HepG2 (cell line): ENCODE measurements around the gene TRAPPC4. TPM values are rescaled to one million over a fixed set of nuclear protein-coding genes. Genes with fewer than 3 reads are reported as not detected.

ENCODE experiments used
- ATAC-seq: fragments of 200-7000 bp; cut with Tn5 transposase; 3 replicates; pipeline ENCODE4 v1.9.1; 2020; ENCODE audit warnings: mild to moderate bottlenecking, moderate library complexity
- BruUV-seq: library from RNA; stranded (reverse); fragments of 400-500 nt; replicated peaks from 2 replicates; lab custom pipeline; 2021; lab: Mats Ljungman, UMichigan
- CTCF ChIA-PET: fragments of 300-600 bp; formaldehyde crosslinking; extraction: SDS; loops from one replicate; lab custom pipeline; 2021; ENCODE audit warnings: low total read pairs, inconsistent platforms, low intra/inter-chr PET ratio; lab: Yijun Ruan, JAX
- POLR2A ChIA-PET: fragments of 350-600 bp; sonication (Branson Sonifier 250); formaldehyde crosslinking; loops from one replicate; lab custom pipeline; 2020; ENCODE audit warnings: antibody characterized with exemption, inconsistent platforms; lab: Yijun Ruan, JAX
- DNase-seq: peaks from one replicate; pipeline ENCODE4 v3.0.0-alpha.2; 2015; ENCODE audit warnings: low spot score
- FAIRE-seq: peaks from 3 replicates; lab custom pipeline; 2011; peaks lifted over from hg19 to GRCh38; lab: Jason Lieb, UNC
- H2AFZ ChIP-seq: one replicate; pipeline ENCODE4 v1.6.1; 2011; ENCODE audit warnings: low read length, inconsistent platforms
- H3K27ac ChIP-seq: fragments of 300-600 bp; 3 replicates; pipeline ENCODE4 v1.8.0; 2011; ENCODE audit warnings: mixed run types, mild to moderate bottlenecking, mixed read lengths, low read length, inconsistent platforms; ENCODE audit not compliant: insufficient read depth; ENCODE audit errors: extremely low read length
- H3K27me3 ChIP-seq, 2 experiments: fragments of 200-600 bp in 1 of 2; 2 replicates in 1 of 2; 3 replicates in 1 of 2; pipeline versions ENCODE4 v1.6.0 to v1.8.0; 2011; ENCODE audit warnings: low read length in 2 of 2, mild to moderate bottlenecking in 2 of 2, moderate library complexity in 2 of 2, inconsistent platforms in 1 of 2; ENCODE audit not compliant: insufficient read depth in 2 of 2, control insufficient read depth in 1 of 2
- H3K36me3 ChIP-seq, 2 experiments: fragments of 200-600 bp in 1 of 2; replicated peaks in 1 of 2; 2 replicates in 1 of 2; 3 replicates in 1 of 2; pipeline versions ENCODE4 v1.5.1 to v1.8.0; 2011; ENCODE audit warnings: low read length in 2 of 2, inconsistent platforms in 1 of 2; ENCODE audit not compliant: insufficient read depth in 2 of 2, control insufficient read depth in 1 of 2
- H3K4me1 ChIP-seq: 2 replicates; pipeline ENCODE4 v1.5.1; 2012; ENCODE audit warnings: low read length, inconsistent platforms; ENCODE audit not compliant: insufficient read depth
- H3K4me2 ChIP-seq: 2 replicates; pipeline ENCODE4 v1.6.0; 2011; ENCODE audit warnings: low read depth, low read length, inconsistent platforms
- H3K4me3 ChIP-seq, 3 experiments: fragments of 200-600 bp in 1 of 3; sonication (generic), shearing (Covaris generic) in 1 of 3; replicated peaks in 1 of 3; 2 replicates each; pipeline ENCODE4 v1.5.1; 2011 to 2016; ENCODE audit warnings: low read length in 3 of 3, inconsistent platforms in 2 of 3, low read depth in 2 of 3, mild to moderate bottlenecking in 2 of 3, control low read depth in 1 of 3, mixed read lengths in 1 of 3; ENCODE audit not compliant: insufficient read depth in 1 of 3
- H3K79me2 ChIP-seq: one replicate; pipeline ENCODE4 v1.6.1; 2011; ENCODE audit warnings: low read length, inconsistent platforms; ENCODE audit not compliant: insufficient read depth
- H3K9ac ChIP-seq: 2 replicates; pipeline ENCODE4 v1.6.0; 2011; ENCODE audit warnings: mild to moderate bottlenecking, low read depth, low read length, inconsistent platforms; ENCODE audit not compliant: insufficient read depth
- H3K9me3 ChIP-seq: 2 replicates; pipeline ENCODE4 v1.5.1; 2012; ENCODE audit warnings: mild to moderate bottlenecking, low read length
- H4K20me1 ChIP-seq: 2 replicates; pipeline ENCODE4 v1.6.0; 2011; ENCODE audit warnings: inconsistent platforms, mild to moderate bottlenecking, low read length, moderate library complexity; ENCODE audit not compliant: insufficient read depth
- ATF7 ChIP-seq, 2 experiments: fragments of 450-650 bp in 1 of 2; sonication (generic) in 1 of 2; formaldehyde crosslinking in 1 of 2; IDR thresholded peaks; 2 replicates each; pipeline versions ENCODE4 v1.4.0 to v1.6.1; 2016 to 2020; ENCODE audit warnings: antibody characterized with exemption in 1 of 2, mild to moderate bottlenecking in 1 of 2, missing genetic modification reagents in 1 of 2
- BCL3 ChIP-seq: sonication (generic); formaldehyde crosslinking; IDR thresholded peaks from 2 replicates; pipeline ENCODE4 v1.5.1; 2020; ENCODE audit warnings: mild to moderate bottlenecking, missing genetic modification reagents, moderate library complexity
- CSRNP2 ChIP-seq: sonication (generic); formaldehyde crosslinking; conservative IDR thresholded peaks from 2 replicates; pipeline ENCODE4 v1.8.0; 2022; ENCODE audit warnings: low read depth, missing genetic modification reagents
- DR1 ChIP-seq: sonication (generic); formaldehyde crosslinking; IDR thresholded peaks from 2 replicates; pipeline ENCODE4 v1.8.0; 2021; ENCODE audit warnings: mild to moderate bottlenecking, missing genetic modification reagents, inconsistent platforms
- MAFF ChIP-seq: IDR thresholded peaks from 2 replicates; pipeline ENCODE4 v1.6.1; 2011; ENCODE audit warnings: low read depth, low read length, improper control_type of control experiment
- NAIF1 ChIP-seq: sonication (generic); formaldehyde crosslinking; IDR thresholded peaks from 2 replicates; pipeline ENCODE4 v1.5.0; 2020; ENCODE audit warnings: mild to moderate bottlenecking, missing genetic modification reagents, borderline replicate concordance
- PITX1 ChIP-seq: sonication (generic); formaldehyde crosslinking; IDR thresholded peaks from 2 replicates; pipeline ENCODE4 v1.5.1; 2020; ENCODE audit warnings: mild to moderate bottlenecking, missing genetic modification reagents
- ZBED4 ChIP-seq: sonication (generic); formaldehyde crosslinking; IDR thresholded peaks from 2 replicates; pipeline ENCODE4 v1.4.0; 2020; ENCODE audit warnings: missing genetic modification reagents, borderline replicate concordance
- ZFYVE20 ChIP-seq: sonication (generic); formaldehyde crosslinking; IDR thresholded peaks from 2 replicates; pipeline ENCODE4 v1.8.0; 2023; ENCODE audit warnings: low read depth, mild to moderate bottlenecking, moderate library complexity, missing genetic modification reagents, borderline replicate concordance
- ZNF138 ChIP-seq: sonication (generic); formaldehyde crosslinking; IDR thresholded peaks from 2 replicates; pipeline ENCODE4 v1.5.0; 2020; ENCODE audit warnings: mild to moderate bottlenecking, low read depth, missing genetic modification reagents
- ZNF34 ChIP-seq: sonication (generic); formaldehyde crosslinking; IDR thresholded peaks from 2 replicates; pipeline ENCODE4 v1.4.0; 2020; ENCODE audit warnings: mild to moderate bottlenecking, missing genetic modification reagents, borderline replicate concordance
- ZNF619 ChIP-seq: sonication (generic); formaldehyde crosslinking; IDR thresholded peaks from 2 replicates; pipeline ENCODE4 v1.4.0; 2020; ENCODE audit warnings: mild to moderate bottlenecking, missing genetic modification reagents
- ZNF776 ChIP-seq: sonication (generic); formaldehyde crosslinking; IDR thresholded peaks from 2 replicates; pipeline ENCODE4 v1.4.0; 2020; ENCODE audit warnings: mild to moderate bottlenecking, missing genetic modification reagents
- ZSCAN12 ChIP-seq: sonication (generic); formaldehyde crosslinking; IDR thresholded peaks from 2 replicates; pipeline ENCODE4 v1.9.0; 2021; ENCODE audit warnings: mild to moderate bottlenecking, missing genetic modification reagents
- WGBS: methylation state at CpG from one replicate; pipeline ENCODE4 v1.1.6; 2017; ENCODE audit warnings: low lambda C conversion rate; 5-methylcytosine and 5-hydroxymethylcytosine counted together
- in situ Hi-C: cut with HindIII; loops from 2 replicates; pipeline ENCODE4 v1.10.0; 2017; ENCODE audit warnings: low pct_unique_long_range_greater_than_20kb; ENCODE audit not compliant: extremely low pct_ligation_motif_present
- intact Hi-C: fragments of 100-400 bp; cut with micrococcal nuclease; formaldehyde crosslinking; loops from one replicate; pipeline ENCODE4 v1.10.0; 2022; ENCODE audit not compliant: unreplicated experiment
- polyA plus RNA-seq, 8 experiments: library from polyadenylated mRNA; depleted of rRNA in 3 of 8; stranded (reverse) in 7 of 8; unstranded in 1 of 8; fragments of >200 nt; fragmentation: Illumina TruSeq in 4 of 8; extraction: Trizol in 4 of 8; gene quantifications; 2 replicates each; pipeline versions ENCODE4 v1.2.1 to v1.2.3, GENCODE V29; 2011 to 2016; ENCODE audit warnings: low read depth in 4 of 8, missing spikeins in 1 of 8, mixed read lengths in 1 of 8; ENCODE audit not compliant: insufficient read depth in 1 of 8
- total RNA-seq, 5 experiments: library from RNA; depleted of rRNA; stranded (reverse); fragments of >200 nt; fragmentation: Illumina TruSeq; extraction: Trizol; gene quantifications; 2 replicates each; pipeline ENCODE4 v1.2.3, GENCODE V29; 2016; ENCODE audit warnings: low read depth in 1 of 5
- TF ChIP-seq, protein P1 (sequence below): sonication (generic); formaldehyde crosslinking; IDR thresholded peaks from 2 replicates; pipeline ENCODE4 v1.5.0; 2020; ENCODE audit warnings: mild to moderate bottlenecking, missing genetic modification reagents

Gene TRAPPC4
- total and polyA plus RNA-seq, 2 of the 13 experiments (the other 11 are each of a cell fraction or from before 2014, with no cell fraction given), result 97.4 to 140 TPM

GRCh38 chr11:118988280-118988679, 30.3 kb upstream of the TRAPPC4 start:
- H3K4me2 ChIP-seq, result no peak overlapping the region
- H3K79me2 ChIP-seq, result no peaks in the 10 kb centered on the region
- H3K27me3 ChIP-seq, result no peaks in the 10 kb centered on the region
- ChIA-PET CTCF (no interaction called here), POLR2A (interaction anchor here (0.7 kb wide), 1 partner anchor 42 kb away, joined by 4 read pairs; the partner anchor contains the start of gene SLC37A4)
- no peak overlapping the region for H3K4me3 ChIP-seq
- ATAC-seq (no peak), FAIRE-seq (no peak), DNase-seq (no peak)
- H3K4me1 ChIP-seq, result no peaks in the 10 kb centered on the region
- H2AFZ ChIP-seq, result no peak overlapping the region
- H3K9ac ChIP-seq, result no peak overlapping the region
- H4K20me1 ChIP-seq, result no peaks in the 10 kb centered on the region
- H3K9me3 ChIP-seq, result no peaks in the 10 kb centered on the region
- intact Hi-C loops, result no loop called here
- TF ChIP-seq ZNF138 (CRISPR knock-in tag) (no peak), ZNF619 (CRISPR knock-in tag) (no peak), BCL3 (no peak), CSRNP2 (CRISPR knock-in tag) (no peak), MAFF (no peak), DR1 (CRISPR knock-in tag) (no peak), ZNF34 (no peak), ZSCAN12 (no peak), ZBED4 (CRISPR knock-in tag) (no peak), ZNF776 (CRISPR knock-in tag) (no peak), NAIF1 (CRISPR knock-in tag) (no peak), PITX1 (no peak), ATF7 (IDR thresholded peaks at IDR 0.05) (no peak), ATF7 (CRISPR knock-in tag; IDR thresholded peaks at IDR 0.05) (no peak), ZFYVE20 (no peak)
- TF ChIP-seq, protein P1, sequence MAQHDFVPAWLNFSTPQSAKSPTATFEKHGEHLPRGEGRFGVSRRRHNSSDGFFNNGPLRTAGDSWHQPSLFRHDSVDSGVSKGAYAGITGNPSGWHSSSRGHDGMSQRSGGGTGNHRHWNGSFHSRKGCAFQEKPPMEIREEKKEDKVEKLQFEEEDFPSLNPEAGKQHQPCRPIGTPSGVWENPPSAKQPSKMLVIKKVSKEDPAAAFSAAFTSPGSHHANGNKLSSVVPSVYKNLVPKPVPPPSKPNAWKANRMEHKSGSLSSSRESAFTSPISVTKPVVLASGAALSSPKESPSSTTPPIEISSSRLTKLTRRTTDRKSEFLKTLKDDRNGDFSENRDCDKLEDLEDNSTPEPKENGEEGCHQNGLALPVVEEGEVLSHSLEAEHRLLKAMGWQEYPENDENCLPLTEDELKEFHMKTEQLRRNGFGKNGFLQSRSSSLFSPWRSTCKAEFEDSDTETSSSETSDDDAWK (CRISPR knock-in tag), result no peak
- in situ Hi-C loops, result no loop called here
- no peaks in the 10 kb centered on the region for H3K36me3 ChIP-seq
- 87% methylated on average over 5 of the region's 5 CpGs for WGBS
- H3K27ac ChIP-seq, result no peak overlapping the region
- no TSS peak for BruUV-seq
